ENCODE measurements around the gene CAMKK2. TPM values are rescaled to one million over a fixed set of nuclear protein-coding genes. Genes with fewer than 3 reads are reported as not detected.

The CAMKK2 gene
- total and polyA plus RNA-seq, 9 of the 15 experiments (the other 6 are each of a cell fraction or from before 2014, with no cell fraction given): 4.3 to 32.0 (median 18.2) TPM

- no peak for DNase-seq (ENCODE audit: extremely low read depth in 1 of 4, low spot score in 3 of 4)
- Histone ChIP-seq H3K9ac (ENCODE audit: insufficient read depth in 1 of 2, low read depth in 2 of 2, low read length in 2 of 2) (peak overlapping the region in 1 of 2 experiments; percentile 39; a peak in 2 of 4 replicates), H3K36me3 (ENCODE audit: control insufficient read depth, insufficient read depth, low read length) (no peaks in the 10 kb centered on the region), H3K27me3 (ENCODE audit: control insufficient read depth in 2 of 2, insufficient read depth in 2 of 2, low read length in 2 of 2) (no peaks in the 10 kb centered on the region), H3K79me2 (ENCODE audit: control insufficient read depth, insufficient read depth, low read length) (no peaks in the 10 kb centered on the region), H3K4me3 (no peak overlapping the region; the same call in 1 of the 2 replicates), H3K4me2 (ENCODE audit: insufficient read depth, low read length) (peak overlapping the region; percentile 50), H2AFZ (ENCODE audit: low read depth, low read length) (peak overlapping the region; percentile 38; the same call in 1 of the 2 replicates), H4K20me1 (replicated peaks; ENCODE audit: control insufficient read depth, insufficient read depth, low read length) (no peaks in the 10 kb centered on the region), H3K9me1 (ENCODE audit: control insufficient read depth, insufficient read depth, low read length) (no peaks in the 10 kb centered on the region), H3K4me1 (replicated peaks in 1 of 2; ENCODE audit: control insufficient read depth in 2 of 2, insufficient read depth in 2 of 2, low read length in 2 of 2) (peaks cover 5 to 9% of the 10 kb centered on the region in 2 experiments; a peak in 2 of 5 replicates), H3K9me3 (replicated peaks; ENCODE audit: control insufficient read depth, insufficient read depth, low read depth, low read length) (no peaks in the 10 kb centered on the region), H3K27ac (ENCODE audit: extremely low read depth, low read depth, low read length) (no peak overlapping the region)
- no peak for FAIRE-seq
- POLR2A ChIA-PET: interaction anchor here (0.6 to 1.4 kb wide), 4 partner anchors 14 to 548 kb away, joined by 3 to 5 read pairs (median 3); no protein-coding TSS in a partner anchor
- no TSS peak for BruUV-seq (replicated peaks)
- WGBS (ENCODE audit: insufficient coverage, low coverage, missing lambda C conversion rate): 42% methylated on average over 4 of the region's 4 CpGs
- ATAC-seq: no peak
- in situ Hi-C loops (cut with MboI) (no loop called here), intact Hi-C loops (cut with micrococcal nuclease) (no loop called here)
- CTCF ChIA-PET (ENCODE audit: low intra/inter-chr PET ratio): no interaction called here
- TF ChIP-seq, protein P1, sequence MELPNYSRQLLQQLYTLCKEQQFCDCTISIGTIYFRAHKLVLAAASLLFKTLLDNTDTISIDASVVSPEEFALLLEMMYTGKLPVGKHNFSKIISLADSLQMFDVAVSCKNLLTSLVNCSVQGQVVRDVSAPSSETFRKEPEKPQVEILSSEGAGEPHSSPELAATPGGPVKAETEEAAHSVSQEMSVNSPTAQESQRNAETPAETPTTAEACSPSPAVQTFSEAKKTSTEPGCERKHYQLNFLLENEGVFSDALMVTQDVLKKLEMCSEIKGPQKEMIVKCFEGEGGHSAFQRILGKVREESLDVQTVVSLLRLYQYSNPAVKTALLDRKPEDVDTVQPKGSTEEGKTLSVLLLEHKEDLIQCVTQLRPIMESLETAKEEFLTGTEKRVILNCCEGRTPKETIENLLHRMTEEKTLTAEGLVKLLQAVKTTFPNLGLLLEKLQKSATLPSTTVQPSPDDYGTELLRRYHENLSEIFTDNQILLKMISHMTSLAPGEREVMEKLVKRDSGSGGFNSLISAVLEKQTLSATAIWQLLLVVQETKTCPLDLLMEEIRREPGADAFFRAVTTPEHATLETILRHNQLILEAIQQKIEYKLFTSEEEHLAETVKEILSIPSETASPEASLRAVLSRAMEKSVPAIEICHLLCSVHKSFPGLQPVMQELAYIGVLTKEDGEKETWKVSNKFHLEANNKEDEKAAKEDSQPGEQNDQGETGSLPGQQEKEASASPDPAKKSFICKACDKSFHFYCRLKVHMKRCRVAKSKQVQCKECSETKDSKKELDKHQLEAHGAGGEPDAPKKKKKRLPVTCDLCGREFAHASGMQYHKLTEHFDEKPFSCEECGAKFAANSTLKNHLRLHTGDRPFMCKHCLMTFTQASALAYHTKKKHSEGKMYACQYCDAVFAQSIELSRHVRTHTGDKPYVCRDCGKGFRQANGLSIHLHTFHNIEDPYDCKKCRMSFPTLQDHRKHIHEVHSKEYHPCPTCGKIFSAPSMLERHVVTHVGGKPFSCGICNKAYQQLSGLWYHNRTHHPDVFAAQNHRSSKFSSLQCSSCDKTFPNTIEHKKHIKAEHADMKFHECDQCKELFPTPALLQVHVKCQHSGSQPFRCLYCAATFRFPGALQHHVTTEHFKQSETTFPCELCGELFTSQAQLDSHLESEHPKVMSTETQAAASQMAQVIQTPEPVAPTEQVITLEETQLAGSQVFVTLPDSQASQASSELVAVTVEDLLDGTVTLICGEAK (IDR thresholded peaks at IDR 0.05): no peak
- TF ChIP-seq, protein P1 (CRISPR knock-in tag; IDR thresholded peaks at IDR 0.05): no peak
- TF ChIP-seq SPI1 (IDR thresholded peaks at IDR 0.05; ENCODE audit: borderline replicate concordance, low read depth, low read length) (no peak), ZNF780A (CRISPR knock-in tag; IDR thresholded peaks at IDR 0.05) (no peak), OTX1 (CRISPR knock-in tag; IDR thresholded peaks at IDR 0.05) (no peak), ELF2 (CRISPR knock-in tag; IDR thresholded peaks at IDR 0.05) (no peak), ATF4 (CRISPR knock-in tag; IDR thresholded peaks at IDR 0.05) (no peak), NBN (IDR thresholded peaks at IDR 0.05; ENCODE audit: low read depth) (no peak)
- TF ChIP-seq, protein P2, sequence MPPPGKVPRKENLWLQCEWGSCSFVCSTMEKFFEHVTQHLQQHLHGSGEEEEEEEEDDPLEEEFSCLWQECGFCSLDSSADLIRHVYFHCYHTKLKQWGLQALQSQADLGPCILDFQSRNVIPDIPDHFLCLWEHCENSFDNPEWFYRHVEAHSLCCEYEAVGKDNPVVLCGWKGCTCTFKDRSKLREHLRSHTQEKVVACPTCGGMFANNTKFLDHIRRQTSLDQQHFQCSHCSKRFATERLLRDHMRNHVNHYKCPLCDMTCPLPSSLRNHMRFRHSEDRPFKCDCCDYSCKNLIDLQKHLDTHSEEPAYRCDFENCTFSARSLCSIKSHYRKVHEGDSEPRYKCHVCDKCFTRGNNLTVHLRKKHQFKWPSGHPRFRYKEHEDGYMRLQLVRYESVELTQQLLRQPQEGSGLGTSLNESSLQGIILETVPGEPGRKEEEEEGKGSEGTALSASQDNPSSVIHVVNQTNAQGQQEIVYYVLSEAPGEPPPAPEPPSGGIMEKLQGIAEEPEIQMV (tag; conservative IDR thresholded peaks at IDR 0.05; ENCODE audit: low read depth): no peak
Measured at GRCh38 chr12:121301876-121302275, 5.4 kb upstream of the CAMKK2 start.

Data from K562 (cell line).